Suprapubic skin (tissue), 3 donors: Measurements from ENCODE around the gene KRTAP24-1.

Experiments used
- POLR2AphosphoS5 ChIP-seq, 3 donors: sonication (generic); formaldehyde crosslinking; IDR thresholded peaks; one replicate each; pipeline ENCODE4 v1.6.1; 2017; ENCODE audit warnings: antibody characterized with exemption in 3 of 3
- TF ChIP-seq, protein P1 (sequence below), 2 donors: fragments of 200-600 bp in 1 of 2; fragments of 450-650 bp in 1 of 2; sonication (generic) in 1 of 2; IDR thresholded peaks; one replicate each; pipeline ENCODE4 v1.5.1; 2016 to 2019; ENCODE audit warnings: antibody characterized with exemption in 2 of 2, mild to moderate bottlenecking in 1 of 2, moderate library complexity in 1 of 2

DNA sequence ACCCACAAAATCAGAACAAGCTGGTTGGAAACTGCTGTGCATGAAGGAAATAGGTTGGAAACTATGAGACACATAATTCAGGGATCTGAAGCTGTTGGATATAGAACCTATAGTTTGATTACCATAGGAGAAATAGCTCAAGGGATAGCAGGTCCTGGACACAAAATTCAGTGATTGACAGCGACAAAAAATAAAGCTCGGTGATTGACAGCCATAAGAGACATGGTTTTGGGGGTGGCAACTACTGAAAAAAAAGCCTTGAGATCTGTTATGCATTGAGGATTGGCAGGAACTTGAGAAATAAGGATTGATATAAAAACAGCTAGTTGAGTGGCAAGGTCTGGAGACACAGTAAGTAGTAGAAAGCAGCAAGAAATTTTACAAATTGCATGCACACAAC is 6.5 kb upstream of the KRTAP24-1 start, which contains the start of gene KRTAP25-1:
- TF ChIP-seq, protein P1, sequence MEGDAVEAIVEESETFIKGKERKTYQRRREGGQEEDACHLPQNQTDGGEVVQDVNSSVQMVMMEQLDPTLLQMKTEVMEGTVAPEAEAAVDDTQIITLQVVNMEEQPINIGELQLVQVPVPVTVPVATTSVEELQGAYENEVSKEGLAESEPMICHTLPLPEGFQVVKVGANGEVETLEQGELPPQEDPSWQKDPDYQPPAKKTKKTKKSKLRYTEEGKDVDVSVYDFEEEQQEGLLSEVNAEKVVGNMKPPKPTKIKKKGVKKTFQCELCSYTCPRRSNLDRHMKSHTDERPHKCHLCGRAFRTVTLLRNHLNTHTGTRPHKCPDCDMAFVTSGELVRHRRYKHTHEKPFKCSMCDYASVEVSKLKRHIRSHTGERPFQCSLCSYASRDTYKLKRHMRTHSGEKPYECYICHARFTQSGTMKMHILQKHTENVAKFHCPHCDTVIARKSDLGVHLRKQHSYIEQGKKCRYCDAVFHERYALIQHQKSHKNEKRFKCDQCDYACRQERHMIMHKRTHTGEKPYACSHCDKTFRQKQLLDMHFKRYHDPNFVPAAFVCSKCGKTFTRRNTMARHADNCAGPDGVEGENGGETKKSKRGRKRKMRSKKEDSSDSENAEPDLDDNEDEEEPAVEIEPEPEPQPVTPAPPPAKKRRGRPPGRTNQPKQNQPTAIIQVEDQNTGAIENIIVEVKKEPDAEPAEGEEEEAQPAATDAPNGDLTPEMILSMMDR (IDR thresholded peaks at IDR 0.05) = no peak
- no peak for TF ChIP-seq POLR2AphosphoS5 (IDR thresholded peaks at IDR 0.05)
